Measurements from ENCODE around the gene ZDHHC5. TPM values are rescaled to one million over a fixed set of nuclear protein-coding genes. Genes with fewer than 3 reads are reported as not detected.
A peak's percentile ranks its signal among the peaks of the same experiment; 100 is the strongest.

ZDHHC5 gene
- total RNA-seq, 4 donors from 2014 or later, result 27.2 to 69.7 (median 60.1) TPM

GRCh38 chr11:57656885-57657193 lies 11.1 kb upstream of the ZDHHC5 start:
- Histone ChIP-seq H3K36me3 (peaks cover 0 to 25% (median 0%) of the 10 kb centered on the region in 3 donors), H3K4me1 (peaks cover 0 to 13% (median 0%) of the 10 kb centered on the region in 4 donors), H3K27me3 (no peaks in the 10 kb centered on the region), H3K27ac (peak overlapping the region; percentile 79 to 91 (median 86)), H3K4me3 (peak overlapping the region; percentile 53 to 82 (median 60)), H3K9me3 (no peaks in the 10 kb centered on the region)
- no peak for TF ChIP-seq POLR2A (IDR thresholded peaks at IDR 0.05)
- no peak for TF ChIP-seq CTCF (IDR thresholded peaks at IDR 0.05)
- no peak for DNase-seq

GRCh38 chr11:57657194-57658022 lies 10.5 kb upstream of the ZDHHC5 start, which contains the start of gene CLP1:
CLP1 (plus strand) TSS chr11:57657762; CDS start chr11:57659477, 1,715 bp downstream.
- Histone ChIP-seq H3K9me3 (no peaks in the 10 kb centered on the region), H3K36me3 (peaks cover 0 to 31% (median 0%) of the 10 kb centered on the region in 3 donors), H3K4me1 (peaks cover 0 to 13% (median 0%) of the 10 kb centered on the region in 4 donors), H3K4me3 (peak within 1 kb of the TSS; percentile 53 to 82 (median 60)), H3K27ac (peak within 1 kb of the TSS; percentile 79 to 91 (median 86)), H3K27me3 (no peaks in the 10 kb centered on the region)
- TF ChIP-seq POLR2A (IDR thresholded peaks at IDR 0.05), result peak; percentile 59 to 72
- peak in 1 of 6 experiments; percentile 14 for TF ChIP-seq CTCF (IDR thresholded peaks at IDR 0.05)
- peak; percentile 100 for DNase-seq

- Histone ChIP-seq H3K27ac (peak overlapping the region; percentile 79 to 91 (median 86)), H3K4me1 (peaks cover 0 to 13% (median 0%) of the 10 kb centered on the region in 4 donors), H3K9me3 (no peaks in the 10 kb centered on the region), H3K27me3 (no peaks in the 10 kb centered on the region), H3K4me3 (peak overlapping the region; percentile 53 to 82 (median 60)), H3K36me3 (peaks cover 0 to 31% (median 0%) of the 10 kb centered on the region in 3 donors)
- no peak for DNase-seq
- no peak for TF ChIP-seq CTCF (IDR thresholded peaks at IDR 0.05)
- no peak for TF ChIP-seq POLR2A (IDR thresholded peaks at IDR 0.05)
These were observed 9.9 kb upstream of the ZDHHC5 start for GRCh38 chr11:57658023-57658361.

- Histone ChIP-seq H3K9me3 (no peaks in the 10 kb centered on the region), H3K4me3 (no peak overlapping the region), H3K4me1 (peaks cover 0 to 13% (median 0%) of the 10 kb centered on the region in 4 donors), H3K36me3 (peaks cover 0 to 31% (median 0%) of the 10 kb centered on the region in 3 donors), H3K27ac (no peak overlapping the region), H3K27me3 (no peaks in the 10 kb centered on the region)
- DNase-seq, result no peak
- no peak for TF ChIP-seq CTCF (IDR thresholded peaks at IDR 0.05)
- no peak for TF ChIP-seq POLR2A (IDR thresholded peaks at IDR 0.05)
These were observed 8.2 kb upstream of the ZDHHC5 start for GRCh38 chr11:57659669-57660068.

GRCh38 chr11:57662893-57663292 lies 5.0 kb upstream of the ZDHHC5 start:
- no peak overlapping the region for H3K4me3 ChIP-seq
- peaks cover 0 to 16% (median 2%) of the 10 kb centered on the region in 4 donors for H3K4me1 ChIP-seq
- H3K9me3 ChIP-seq, result no peaks in the 10 kb centered on the region
- no peaks in the 10 kb centered on the region for H3K27me3 ChIP-seq
- peak in 1 of 6 experiments; percentile 9 for TF ChIP-seq CTCF (IDR thresholded peaks at IDR 0.05)
- no peak for TF ChIP-seq POLR2A (IDR thresholded peaks at IDR 0.05)
- H3K27ac ChIP-seq, result no peak overlapping the region
- peaks cover 0 to 31% (median 0%) of the 10 kb centered on the region in 3 donors for H3K36me3 ChIP-seq
- DNase-seq, result no peak

Measured in Peyer's patch (tissue), 4 donors.